GM21529 (cell line): Measurements from ENCODE around the gene GNAQ.

Experiments used
- ATAC-seq: cut with Tn5 transposase; IDR thresholded peaks from one replicate; pipeline ENCODE4 v1.9.1; 2021; ENCODE audit not compliant: unreplicated experiment

The GNAQ gene

DNA sequence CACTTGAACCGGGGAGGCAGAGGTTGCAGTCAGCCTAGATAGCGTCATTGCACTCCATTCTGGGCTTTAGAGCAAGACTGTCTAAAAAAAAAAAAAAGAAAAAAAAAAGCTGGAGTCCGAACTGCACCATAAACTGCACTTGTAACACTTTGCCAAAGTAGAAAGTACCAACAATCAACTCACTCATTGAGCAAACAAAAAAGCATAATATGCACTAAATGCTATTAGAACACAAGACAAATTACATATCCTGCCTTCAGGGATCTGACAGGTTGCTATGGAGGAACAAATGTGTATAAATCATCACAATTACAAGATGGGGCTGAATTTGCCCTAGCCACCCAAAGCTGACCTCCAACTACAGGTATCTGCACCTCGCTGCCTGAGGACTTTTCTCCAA is 27.9 kb downstream of the GNAQ start:
- ATAC-seq, result no peak

DNA sequence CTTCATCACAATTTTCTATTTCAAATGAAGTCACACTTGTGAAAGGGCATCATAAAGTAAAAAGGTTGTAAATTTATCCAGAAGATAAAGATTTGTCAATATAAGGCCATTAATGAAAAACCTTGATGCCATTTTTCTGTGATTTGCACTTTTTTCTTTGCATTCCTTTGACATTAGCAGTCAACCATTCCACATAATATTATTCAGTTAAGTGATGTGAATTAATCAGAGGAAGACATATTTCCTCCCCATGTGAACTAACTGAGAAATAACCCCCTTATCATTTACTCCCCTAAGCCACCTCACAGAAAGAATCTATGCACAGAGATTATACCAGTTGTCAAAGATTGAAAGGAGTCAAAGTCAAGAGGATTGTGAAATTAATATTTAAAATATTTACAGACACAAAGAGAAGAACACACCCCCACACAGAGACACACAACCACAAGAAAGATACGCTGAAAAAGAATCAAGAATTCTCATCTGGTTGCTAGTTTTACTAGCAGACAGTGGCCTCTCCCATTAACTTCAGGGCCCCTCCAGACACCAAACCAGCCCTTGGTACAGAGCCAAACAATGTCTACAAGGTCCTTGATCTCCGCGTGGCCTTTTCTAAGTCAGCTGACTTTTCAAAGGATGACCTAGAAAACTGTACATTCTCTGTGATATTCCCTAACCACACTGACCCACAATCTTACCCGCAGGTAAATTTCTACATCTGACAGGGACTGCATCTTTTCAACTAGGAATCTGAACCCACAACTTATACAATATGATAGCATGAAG is 29.5 kb downstream of the GNAQ start:
- ATAC-seq, result no peak

DNA sequence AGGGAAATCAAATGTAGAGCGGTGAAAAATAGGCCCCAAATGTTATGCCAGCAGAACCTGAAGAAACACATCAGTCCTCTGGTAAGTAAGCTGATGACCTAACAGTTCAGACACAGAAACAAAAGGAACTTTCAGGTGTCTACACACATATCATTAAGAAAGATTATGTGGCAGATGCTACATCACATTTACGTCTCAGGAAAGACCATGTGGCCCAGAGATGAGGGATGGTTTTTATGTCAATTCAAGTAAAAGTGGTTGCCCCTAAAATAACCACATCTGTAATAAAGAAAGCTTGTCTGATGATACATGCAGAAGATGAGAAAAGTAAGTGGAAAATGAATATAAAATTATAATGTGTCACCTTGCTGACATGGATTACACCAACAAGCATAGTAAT is 31.4 kb downstream of the GNAQ start:
- no peak for ATAC-seq

DNA sequence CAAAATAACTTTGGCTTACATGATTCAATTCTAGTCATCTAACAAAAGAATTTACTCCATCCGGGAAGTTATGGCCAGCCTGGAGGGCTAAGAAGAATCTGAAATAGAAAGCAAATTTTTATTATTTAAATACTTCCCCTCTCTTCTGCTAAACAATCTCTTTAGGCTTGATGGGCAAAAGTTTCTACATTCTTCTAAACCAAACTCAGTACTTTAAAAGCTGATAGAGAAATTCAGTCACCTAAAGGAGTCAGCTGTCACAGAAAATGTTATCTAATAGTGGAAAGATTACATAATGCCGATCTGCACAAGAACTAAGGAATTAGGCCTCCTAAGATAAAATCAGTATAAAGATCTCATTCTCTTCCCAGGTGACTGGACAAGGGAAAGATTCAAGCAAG is 32.4 kb downstream of the GNAQ start:
- no peak for ATAC-seq

DNA sequence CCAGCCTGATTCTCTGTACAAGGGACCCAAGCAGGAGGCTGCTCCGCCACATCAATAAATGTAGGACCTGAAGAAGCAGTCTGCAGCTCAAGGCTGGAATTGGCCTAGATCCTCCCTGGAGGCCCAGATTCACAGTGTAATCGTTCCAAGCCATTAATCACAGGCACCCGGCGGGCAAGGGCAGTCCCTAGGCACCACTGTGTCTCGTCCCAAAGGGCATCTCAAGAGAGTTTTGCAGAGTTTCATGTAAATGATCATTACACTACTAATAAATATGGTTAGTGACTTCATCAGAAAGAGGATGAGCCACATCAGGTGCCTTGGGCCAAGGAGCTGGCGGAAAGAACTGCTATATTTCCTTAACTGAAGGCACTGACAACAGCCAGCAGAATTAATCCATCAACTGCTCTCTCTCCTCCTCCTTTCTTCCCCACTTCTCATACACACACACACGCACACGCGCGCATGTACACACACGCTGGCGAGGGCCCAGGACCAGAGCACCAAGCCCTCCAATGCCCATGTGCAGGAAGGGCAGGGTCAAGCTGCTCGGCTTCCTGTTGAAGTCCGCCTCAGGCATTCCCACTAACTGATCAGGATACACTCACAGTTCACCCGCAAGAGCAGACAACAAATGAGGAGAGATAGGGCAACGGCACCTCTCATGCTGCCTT is 33.9 kb downstream of the GNAQ start:
- no peak for ATAC-seq

DNA sequence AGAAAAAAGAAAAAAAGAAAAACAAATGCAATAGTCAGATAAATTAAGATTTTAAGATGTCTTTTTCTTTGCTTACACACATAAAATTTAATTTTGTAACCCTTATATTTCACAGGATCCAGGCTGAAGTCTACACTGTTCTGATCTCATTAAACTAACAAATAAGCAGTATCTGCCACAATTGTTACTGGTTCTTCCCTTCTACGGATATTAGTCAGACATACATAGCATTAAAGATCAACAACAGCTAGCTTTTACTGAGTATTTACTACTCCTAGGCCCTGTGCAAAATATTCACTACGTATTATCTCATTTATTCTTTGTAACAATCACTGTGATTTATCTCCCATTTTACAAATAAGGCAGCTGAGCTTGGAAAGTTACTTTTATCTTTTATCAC is 34.9 kb downstream of the GNAQ start:
- ATAC-seq, result no peak

DNA sequence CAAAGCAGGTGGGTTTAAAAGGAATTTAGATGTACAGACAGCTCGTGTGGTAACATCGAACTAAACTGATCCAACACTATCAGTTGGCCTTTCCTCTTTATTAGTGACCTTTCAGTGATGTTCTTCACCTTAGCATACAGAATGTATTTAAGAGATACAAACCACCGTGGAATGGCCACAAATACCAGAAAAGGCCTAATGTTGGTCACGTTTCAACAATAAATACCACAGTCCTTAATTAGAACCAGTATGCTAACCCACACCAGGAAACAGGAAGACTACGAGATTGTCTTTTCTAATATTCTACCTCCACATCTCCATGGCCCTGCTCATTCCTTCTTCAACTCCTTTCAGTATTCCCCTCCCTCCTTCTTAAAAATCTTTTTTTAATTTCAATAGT is 40.4 kb downstream of the GNAQ start:
- ATAC-seq, result no peak

DNA sequence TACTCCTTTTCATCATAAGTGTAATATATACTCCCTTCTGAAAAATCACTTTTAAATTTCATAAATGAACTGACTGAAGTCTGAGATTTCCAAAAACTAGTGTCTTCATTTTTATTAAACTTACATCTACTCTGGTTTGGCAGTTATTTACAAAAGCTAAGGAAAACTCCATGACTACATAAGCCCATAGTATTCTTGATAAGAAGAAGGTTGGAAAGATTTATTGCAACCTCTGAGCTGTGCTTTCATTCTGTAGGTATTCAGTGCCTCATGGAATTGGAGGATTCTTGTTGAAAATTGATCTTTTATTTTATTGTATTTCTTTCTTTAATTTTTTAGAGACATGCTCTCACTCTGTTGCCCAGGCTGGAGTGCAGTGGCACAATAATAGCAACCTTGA is 41.7 kb downstream of the GNAQ start:
- ATAC-seq, result no peak

DNA sequence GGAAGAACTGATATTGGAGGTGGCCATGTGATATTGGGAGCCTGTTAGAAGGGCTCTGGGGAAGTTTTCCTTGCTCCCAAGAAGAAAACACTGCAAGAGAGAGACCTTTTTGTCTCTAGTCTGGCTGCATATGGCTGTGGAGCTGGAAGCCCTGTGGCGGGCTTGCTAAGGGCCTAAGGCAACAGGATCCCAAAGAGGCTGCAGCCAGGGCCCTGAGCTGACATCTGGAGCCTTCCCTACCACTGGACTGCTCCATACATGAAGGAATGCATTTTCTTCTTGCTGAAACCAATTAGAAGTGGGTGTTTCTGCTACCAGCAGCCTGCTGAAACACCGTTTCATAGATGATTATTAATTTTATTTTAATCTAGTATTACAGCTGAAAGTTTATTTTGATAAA is 42.2 kb downstream of the GNAQ start:
- no peak for ATAC-seq

DNA sequence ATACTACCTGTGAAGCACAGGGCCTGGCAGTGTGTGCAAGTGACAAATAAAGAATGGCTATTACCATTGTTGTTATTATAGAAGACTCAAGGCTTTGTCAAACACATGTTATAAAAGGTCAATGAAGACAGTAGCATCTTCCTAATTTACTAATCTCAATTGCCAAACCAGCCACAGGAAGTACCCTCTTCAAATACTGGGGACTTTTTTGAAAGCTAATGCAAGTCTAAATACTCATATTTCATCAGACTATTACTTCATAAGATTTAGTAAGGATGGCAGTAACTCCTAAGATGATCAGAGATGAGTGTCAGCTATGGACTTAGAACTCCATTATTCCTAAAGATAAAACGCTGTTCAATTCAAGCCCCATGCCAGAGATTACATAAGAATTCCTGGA is 43.0 kb downstream of the GNAQ start:
- no peak for ATAC-seq

DNA sequence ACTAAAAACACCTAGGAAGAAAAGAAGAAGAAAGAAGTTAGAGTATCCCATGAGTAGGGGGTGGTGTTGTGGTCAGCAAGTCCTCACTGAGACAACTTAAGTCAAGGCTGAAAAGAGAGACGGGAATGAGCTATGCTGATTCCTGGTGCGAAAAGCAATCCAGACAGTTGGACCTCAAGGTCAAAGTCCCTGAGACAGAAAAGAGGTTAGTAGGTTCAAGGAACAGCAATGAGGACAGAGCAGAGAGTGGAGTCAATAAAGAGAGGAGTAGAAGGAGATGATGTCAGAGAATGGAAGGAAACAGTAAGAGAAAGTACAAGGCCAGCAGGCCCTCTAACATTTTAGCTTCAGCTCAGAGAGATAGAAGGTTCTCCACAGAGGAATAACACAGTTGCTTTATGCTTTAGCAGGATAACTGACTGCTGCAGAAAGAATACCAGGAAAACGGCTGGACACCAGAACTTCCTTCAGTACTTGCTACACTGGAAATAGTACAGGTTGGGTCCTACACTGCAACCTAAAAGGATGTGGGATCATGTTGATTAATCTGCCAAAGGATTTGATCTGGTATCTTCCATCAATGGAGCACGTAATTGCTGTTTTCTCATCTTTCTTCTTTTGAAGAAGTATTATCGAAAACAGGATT is 43.6 kb downstream of the GNAQ start:
- ATAC-seq, result no peak

DNA sequence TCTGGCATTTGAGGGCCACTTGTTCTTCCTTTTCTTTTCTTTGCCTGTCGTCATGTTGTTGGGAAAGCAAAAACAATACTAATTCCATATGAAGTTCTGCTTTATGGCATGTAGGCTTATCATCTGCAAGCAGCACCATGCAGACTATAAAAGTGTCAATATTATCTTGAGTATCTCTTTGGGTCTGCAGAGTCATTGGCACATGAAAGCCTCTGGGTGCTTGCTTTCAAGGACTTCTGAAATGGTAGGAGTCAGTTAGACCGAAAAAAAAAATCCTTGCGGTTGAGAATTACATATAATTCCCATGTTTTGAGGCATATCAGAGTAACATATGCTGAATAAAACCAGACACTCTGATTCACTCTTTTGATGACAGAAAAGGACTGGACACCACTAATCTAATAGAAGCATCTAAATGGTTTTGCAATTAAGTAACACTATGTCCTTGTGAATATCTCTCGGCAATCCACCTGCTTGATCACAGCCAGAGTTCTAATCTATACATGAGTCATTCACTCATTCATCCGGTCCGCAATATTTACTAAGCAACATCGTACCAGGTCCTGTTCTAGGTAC is 44.4 kb downstream of the GNAQ start:
- no peak for ATAC-seq

DNA sequence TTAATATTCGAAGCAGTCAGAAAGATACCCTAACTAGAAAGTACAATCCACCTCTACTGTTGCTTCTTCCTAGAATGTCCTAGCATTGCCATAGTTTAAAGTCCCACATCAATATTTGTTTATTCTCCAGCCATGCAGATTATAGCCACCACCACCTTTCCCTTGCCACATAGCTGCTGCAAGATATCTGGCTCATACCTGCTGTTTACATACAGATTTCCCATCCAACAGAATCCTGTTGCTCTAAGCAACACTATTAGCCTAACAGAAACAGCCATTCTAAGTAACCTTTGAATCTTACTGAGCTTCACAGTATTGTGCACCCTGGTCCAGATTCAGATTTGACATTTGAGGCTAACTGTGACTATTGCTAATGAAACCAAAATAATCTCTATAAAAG is 45.6 kb downstream of the GNAQ start:
- ATAC-seq, result no peak

DNA sequence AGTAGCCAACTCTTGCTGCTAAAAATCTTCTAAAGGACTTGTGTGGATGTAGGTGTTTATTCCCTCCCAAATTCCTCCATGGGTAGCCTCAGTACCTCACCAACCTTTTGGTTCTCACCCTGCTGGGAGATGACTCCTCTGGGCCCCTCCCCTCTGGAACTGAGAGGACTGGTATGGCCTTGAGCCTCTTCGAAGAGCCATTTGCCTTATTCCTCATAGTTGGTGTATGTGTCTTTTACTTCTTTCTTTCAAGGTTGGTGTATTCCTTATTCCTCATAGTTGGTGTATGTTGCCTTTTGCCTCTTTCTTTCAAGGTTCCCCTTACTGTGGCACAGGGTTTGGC is 48.3 kb downstream of the GNAQ start:
- no peak for ATAC-seq

DNA sequence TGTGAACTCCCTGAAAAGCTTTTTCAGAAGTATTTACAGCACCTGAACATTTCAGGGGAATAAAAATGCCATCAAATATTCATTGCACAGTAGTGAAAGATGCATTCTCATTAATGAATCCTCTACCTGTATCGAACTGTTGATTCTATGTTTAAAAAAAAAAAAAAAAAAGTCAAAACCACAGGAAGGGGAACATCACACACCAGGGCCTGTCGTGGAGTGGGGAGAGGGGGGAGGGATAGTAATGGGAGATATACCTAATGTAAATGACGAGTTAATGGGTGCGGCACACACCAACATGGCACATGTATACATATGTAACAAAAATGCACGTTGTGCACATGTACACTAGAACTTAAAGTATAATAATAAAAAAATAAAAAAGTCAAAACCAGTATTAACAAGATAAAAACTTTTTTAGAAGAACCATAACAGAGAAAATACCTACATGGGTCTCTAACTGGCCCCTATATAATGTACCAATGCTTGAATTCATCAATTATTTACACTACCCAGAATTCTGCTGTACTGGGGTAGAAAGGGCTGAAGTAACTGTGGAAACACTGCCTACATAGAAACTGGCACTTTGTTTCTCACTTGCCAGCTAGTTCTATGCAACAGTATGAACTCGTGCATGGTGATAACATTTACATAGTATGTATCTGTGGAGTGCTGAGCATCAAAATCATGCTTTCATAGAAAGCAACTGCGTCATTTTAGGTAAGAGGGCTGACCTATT is 48.9 kb downstream of the GNAQ start:
- no peak for ATAC-seq

DNA sequence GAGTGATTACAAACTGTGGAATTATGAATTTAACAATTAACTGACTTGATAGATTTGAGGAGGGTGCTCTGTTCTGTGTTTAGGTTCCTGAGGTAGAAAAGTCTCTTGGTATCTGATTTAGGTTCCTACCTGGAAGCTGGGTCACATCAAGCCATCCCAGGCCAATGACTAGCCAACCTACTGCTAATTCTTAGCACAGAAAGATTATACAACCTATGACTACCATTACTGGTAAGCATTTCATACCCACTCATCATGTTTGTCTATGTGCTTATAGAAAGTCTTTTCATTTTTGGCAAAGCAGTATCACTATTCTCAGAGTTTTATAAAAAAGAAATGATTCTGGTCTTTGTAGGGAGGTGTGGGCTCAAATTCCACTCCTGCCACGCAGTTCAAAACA is 49.7 kb downstream of the GNAQ start:
- ATAC-seq, result no peak

DNA sequence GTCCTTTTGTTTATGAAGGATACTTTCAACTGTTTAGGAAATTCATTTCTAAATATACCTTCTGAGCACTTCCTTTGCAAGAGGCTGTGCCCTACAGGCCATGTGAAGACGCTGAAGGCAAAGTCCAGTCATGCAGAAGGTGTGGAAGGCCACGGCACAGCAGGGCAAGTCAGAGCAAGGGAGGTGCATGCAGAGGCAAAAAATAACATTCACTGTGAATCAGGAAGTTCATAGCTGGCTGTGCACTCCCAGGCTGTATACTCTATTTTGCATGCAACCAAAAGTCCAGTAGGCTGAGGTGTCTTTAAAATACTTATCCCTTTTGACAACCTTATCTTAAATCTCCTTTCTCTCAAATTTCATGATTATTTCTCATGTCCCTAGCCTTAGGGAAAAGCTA is 50.3 kb downstream of the GNAQ start:
- no peak for ATAC-seq

DNA sequence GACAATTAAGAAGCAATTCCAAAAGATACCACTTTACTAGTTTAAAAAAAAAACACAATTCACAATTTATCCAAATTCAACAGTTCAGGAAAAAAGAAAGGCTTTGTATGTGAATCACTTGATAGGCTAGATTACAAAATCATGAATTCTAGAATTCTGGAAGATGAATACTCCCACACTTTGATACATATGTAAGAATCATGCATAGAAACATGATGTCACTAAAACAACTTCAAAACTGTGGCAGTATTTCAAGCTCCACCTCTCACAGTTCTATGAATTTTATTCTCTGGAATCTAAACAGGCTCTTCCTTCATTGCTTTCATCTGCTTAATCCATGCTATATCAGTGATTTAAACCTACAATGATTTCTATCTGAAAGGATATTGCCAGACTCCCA is 51.0 kb downstream of the GNAQ start:
- no peak for ATAC-seq

DNA sequence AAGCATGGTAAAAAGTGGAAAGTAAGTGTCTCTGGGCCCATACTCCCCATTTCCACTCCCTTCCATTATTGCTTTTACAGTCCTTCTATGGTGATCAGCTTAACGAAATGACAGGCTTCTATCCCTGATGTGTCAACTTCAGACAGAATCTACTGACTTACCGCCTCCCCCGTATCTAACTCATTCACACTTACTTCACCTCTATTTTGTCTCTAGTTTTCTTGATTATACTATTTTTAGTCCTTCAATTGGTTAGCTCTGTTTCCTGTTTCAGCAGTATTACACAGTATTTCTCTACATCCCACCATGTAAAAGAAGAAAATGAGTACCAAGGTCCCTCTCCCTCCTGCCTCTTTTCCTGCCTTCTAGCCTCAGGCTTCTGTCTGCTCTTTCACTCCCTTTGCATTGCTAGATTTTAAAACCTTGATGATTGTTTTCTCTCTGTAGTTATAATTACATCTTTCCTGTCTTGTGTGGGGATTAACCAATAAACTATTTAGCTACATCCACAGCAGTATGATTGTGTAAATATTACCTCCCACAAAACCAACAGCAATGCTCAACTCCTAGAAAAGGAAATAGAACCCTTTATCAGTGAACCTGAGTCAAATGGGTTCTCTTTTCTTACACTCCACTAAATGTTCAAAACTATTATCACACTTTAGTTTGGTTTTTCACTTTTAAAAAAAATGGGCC is 53.4 kb downstream of the GNAQ start:
- ATAC-seq, result no peak

DNA sequence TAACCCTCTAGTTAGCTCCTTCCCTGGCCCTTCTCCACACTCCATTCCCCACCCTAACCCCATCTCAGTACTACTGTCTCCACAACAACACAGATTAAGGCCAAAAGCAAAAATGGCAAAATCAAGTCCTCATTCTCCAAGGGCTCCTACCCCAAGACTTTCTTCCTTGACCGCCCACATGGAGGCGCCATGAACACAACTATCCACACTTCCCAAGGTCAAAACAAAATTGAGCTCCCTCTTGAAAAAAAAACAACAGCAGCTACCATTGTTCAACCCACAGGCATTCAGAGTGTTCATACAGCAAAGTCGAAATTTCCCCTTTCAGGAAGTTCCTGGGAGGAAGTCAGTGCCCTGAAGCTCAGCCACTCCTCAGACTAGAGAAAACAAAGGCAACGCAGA is 54.4 kb downstream of the GNAQ start:
- ATAC-seq, result no peak

DNA sequence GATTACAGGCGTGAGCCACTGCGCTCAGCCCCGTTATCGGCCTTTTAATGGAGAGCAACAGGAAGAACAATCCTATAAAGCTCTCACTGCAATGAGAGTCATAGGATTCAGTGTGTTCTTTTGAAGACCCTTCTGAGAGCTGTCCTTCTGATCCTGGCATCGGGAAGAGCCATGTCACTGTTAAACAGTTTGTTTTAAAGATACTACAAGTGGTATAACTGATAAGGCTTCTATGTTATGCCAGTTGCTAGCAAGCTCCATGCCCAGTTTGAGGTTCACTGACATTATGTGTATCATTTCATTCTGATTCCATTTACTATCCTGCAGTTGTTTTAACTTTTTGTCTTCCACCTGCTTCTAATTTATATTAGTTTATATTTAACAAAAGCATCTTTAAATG is 55.8 kb downstream of the GNAQ start:
- no peak for ATAC-seq
